WTC11 (cell line): ENCODE data around the gene PTPN2. TPM values are rescaled to one million over a fixed set of nuclear protein-coding genes. Genes with fewer than 3 reads are reported as not detected.
A peak's percentile ranks its signal among the peaks of the same experiment; 100 is the strongest.

Experiments
- ATAC-seq: fragments of 200-7000 bp; cut with Tn5 transposase; 2 replicates; pipeline ENCODE4 v1.10.0; 2021; ENCODE audit warnings: mild to moderate bottlenecking, moderate library complexity
- CTCF ChIA-PET: fragments of 300-600 bp; sonication (Branson Sonifier 250); formaldehyde crosslinking; loops from one replicate; lab custom pipeline; 2021; ENCODE audit warnings: antibody characterized with exemption; lab: Charles Lee
- POLR2A ChIA-PET: fragments of 350-600 bp; sonication (Branson Sonifier 250); formaldehyde crosslinking; loops from one replicate; lab custom pipeline; 2021; ENCODE audit warnings: antibody characterized with exemption; lab: Charles Lee
- DNase-seq: peaks from one replicate; pipeline ENCODE4 v3.0.0; 2021; ENCODE audit warnings: low spot score
- H3K27ac Mint-ChIP-seq: 2 replicates; pipeline ENCODE4 v1.8.0; 2021; ENCODE audit warnings: mixed read lengths
- H3K27me3 Mint-ChIP-seq: 2 replicates; pipeline ENCODE4 v1.8.0; 2021; ENCODE audit warnings: low read depth, mild to moderate bottlenecking, moderate library complexity, mixed read lengths
- H3K36me3 Mint-ChIP-seq: 2 replicates; pipeline ENCODE4 v1.8.0; 2021; ENCODE audit warnings: mixed read lengths
- H3K4me1 Mint-ChIP-seq: 2 replicates; pipeline ENCODE4 v1.8.0; 2022; ENCODE audit warnings: mixed read lengths
- H3K4me3 Mint-ChIP-seq: 2 replicates; pipeline ENCODE4 v1.8.0; 2021; ENCODE audit warnings: mild to moderate bottlenecking, moderate library complexity, mixed read lengths
- H3K9me3 Mint-ChIP-seq: 2 replicates; pipeline ENCODE4 v1.8.0; 2021; ENCODE audit warnings: mixed read lengths
- ATF1 ChIP-seq: sonication (generic); formaldehyde crosslinking; IDR thresholded peaks from 2 replicates; pipeline ENCODE4 v1.8.1; 2023; ENCODE audit warnings: mild to moderate bottlenecking, moderate library complexity, missing genetic modification reagents
- ATF6 ChIP-seq: sonication (generic); formaldehyde crosslinking; IDR thresholded peaks from 2 replicates; pipeline ENCODE4 v1.8.1; 2023; ENCODE audit warnings: mild to moderate bottlenecking, missing genetic modification reagents
- FOXP4 ChIP-seq: sonication (generic); formaldehyde crosslinking; IDR thresholded peaks from 2 replicates; pipeline ENCODE4 v1.8.0; 2022; ENCODE audit warnings: mild to moderate bottlenecking, missing genetic modification reagents
- HMGXB4 ChIP-seq: sonication (generic); formaldehyde crosslinking; IDR thresholded peaks from 2 replicates; pipeline ENCODE4 v1.8.1; 2023; ENCODE audit warnings: mild to moderate bottlenecking, moderate library complexity, missing genetic modification reagents
- JAZF1 ChIP-seq: fragments of 250-450 bp; sonication (Bioruptor Pico); IDR thresholded peaks from 2 replicates; pipeline ENCODE4 v1.9.0; 2021; ENCODE audit warnings: moderate library complexity, mild to moderate bottlenecking, inconsistent platforms
- KAT7 ChIP-seq: sonication (generic); formaldehyde crosslinking; IDR thresholded peaks from 2 replicates; pipeline ENCODE4 v1.8.1; 2023; ENCODE audit warnings: missing genetic modification reagents, mild to moderate bottlenecking, borderline replicate concordance
- MYBL2 ChIP-seq: sonication (generic); formaldehyde crosslinking; IDR thresholded peaks from 2 replicates; pipeline ENCODE4 v1.8.1; 2023; ENCODE audit warnings: mild to moderate bottlenecking, moderate library complexity, missing genetic modification reagents
- NFE2L1 ChIP-seq: sonication (generic); formaldehyde crosslinking; IDR thresholded peaks from 2 replicates; pipeline ENCODE4 v1.8.1; 2023; ENCODE audit warnings: missing genetic modification reagents
- SOX15 ChIP-seq: fragments of 250-450 bp; sonication (Bioruptor Pico); IDR thresholded peaks from 2 replicates; pipeline ENCODE4 v1.9.0; 2021; ENCODE audit warnings: mild to moderate bottlenecking
- STAT6 ChIP-seq: sonication (generic); formaldehyde crosslinking; conservative IDR thresholded peaks from 2 replicates; pipeline ENCODE4 v1.8.1; 2023; ENCODE audit warnings: mild to moderate bottlenecking, low read depth, missing genetic modification reagents, moderate library complexity
- USF1 ChIP-seq: sonication (generic); formaldehyde crosslinking; IDR thresholded peaks from 2 replicates; pipeline ENCODE4 v1.8.0; 2022; ENCODE audit warnings: mild to moderate bottlenecking, missing genetic modification reagents
- ZBTB43 ChIP-seq: sonication (generic); formaldehyde crosslinking; IDR thresholded peaks from 2 replicates; pipeline ENCODE4 v1.8.1; 2023; ENCODE audit warnings: mild to moderate bottlenecking, missing genetic modification reagents
- ZNF232 ChIP-seq: sonication (generic); formaldehyde crosslinking; IDR thresholded peaks from 2 replicates; pipeline ENCODE4 v1.8.0; 2022; ENCODE audit warnings: mild to moderate bottlenecking, missing genetic modification reagents
- ZNF423 ChIP-seq: fragments of 250-450 bp; sonication (Bioruptor Pico); IDR thresholded peaks from 2 replicates; pipeline ENCODE4 v2.1.2; 2022; ENCODE audit warnings: mild to moderate bottlenecking, moderate library complexity
- ZNF532 ChIP-seq: fragments of 250-450 bp; sonication (Bioruptor Pico); IDR thresholded peaks from 2 replicates; pipeline ENCODE4 v1.9.0; 2021; ENCODE audit warnings: mild to moderate bottlenecking, borderline replicate concordance
- total RNA-seq: library from RNA; stranded (reverse); gene quantifications from 3 replicates; pipeline ENCODE4 v1.2.3, GENCODE V29; 2021

Gene PTPN2
- total RNA-seq, 1 experiment from 2014 or later: 37.7 TPM

- TF ChIP-seq ZNF232 (CRISPR knock-in tag): no peak
- TF ChIP-seq STAT6: no peak
- TF ChIP-seq MYBL2: no peak
- no peak for TF ChIP-seq USF1 (CRISPR knock-in tag)
- TF ChIP-seq ATF1 (CRISPR knock-in tag): no peak
- TF ChIP-seq KAT7 (CRISPR knock-in tag): no peak
- no peak for TF ChIP-seq ZNF423 (CRISPR knock-in tag)
- no peak for TF ChIP-seq JAZF1 (CRISPR knock-in tag)
Observed at GRCh38 chr18:12861637-12862036, 22.4 kb downstream of the PTPN2 start (continued).

- Mint-ChIP-seq H3K4me3 (no peak overlapping the region), H3K4me1 (peaks cover 33% of the 10 kb centered on the region), H3K27ac (no peak overlapping the region), H3K36me3 (peaks cover 12% of the 10 kb centered on the region; the same call in 1 of the 2 replicates), H3K27me3 (no peaks in the 10 kb centered on the region), H3K9me3 (no peaks in the 10 kb centered on the region)
- no peak for TF ChIP-seq NFE2L1 (CRISPR knock-in tag)
- ATAC-seq (no peak), DNase-seq (no peak)
- ChIA-PET CTCF (no interaction called here), POLR2A (no interaction called here)
Observed at GRCh38 chr18:12860530-12860929, 23.5 kb downstream of the PTPN2 start.

GRCh38 chr18:12858991-12859390, 25.0 kb downstream of the PTPN2 start:
- CTCF ChIA-PET: no interaction called here
- TF ChIP-seq ATF6 (CRISPR knock-in tag) (no peak), HMGXB4 (CRISPR knock-in tag) (no peak), STAT6 (no peak), ZNF532 (no peak), ZNF423 (CRISPR knock-in tag) (no peak), FOXP4 (CRISPR knock-in tag) (no peak), SOX15 (CRISPR knock-in tag) (no peak), ZBTB43 (CRISPR knock-in tag) (no peak)

More at GRCh38 chr18:12858991-12859390, 25.0 kb downstream of the PTPN2 start:
- Mint-ChIP-seq H3K27ac (peak overlapping the region; percentile 87; the same call in 1 of the 2 replicates), H3K9me3 (no peaks in the 10 kb centered on the region), H3K4me3 (no peak overlapping the region), H3K36me3 (peaks cover 12% of the 10 kb centered on the region; the same call in 1 of the 2 replicates), H3K27me3 (no peaks in the 10 kb centered on the region), H3K4me1 (peaks cover 33% of the 10 kb centered on the region)
- no peak for ATAC-seq
- DNase-seq: no peak
- POLR2A ChIA-PET: no interaction called here
